NCI-H510A treated with DMSO at 0.1 percent for 48 hours (cell line): Measurements from ENCODE around the gene RNF19B.
A peak's percentile ranks its signal among the peaks of the same experiment; 100 is the strongest.

Experiments used
- DNase-seq: peaks from one replicate; lab custom pipeline; 2025; lab: John Stamatoyannopoulos, UW

RNF19B gene

GRCh38 chr1:32900956-32901822, 63.4 kb downstream of the RNF19B start, which contains the start of gene TMEM54:
TSS of gene TMEM54 (minus strand) at chr1:32901389. CDS start at chr1:32901238, 151 bp downstream.
- DNase-seq, result peak; percentile 54

- no peak for DNase-seq
Measured at GRCh38 chr1:32900371-32900955, 64.1 kb downstream of the RNF19B start.

- DNase-seq, result no peak
Measured at GRCh38 chr1:32899586-32900296, 64.9 kb downstream of the RNF19B start.

- no peak for DNase-seq
Measured at GRCh38 chr1:32898958-32899357, 65.7 kb downstream of the RNF19B start.

- no peak for DNase-seq
Measured at GRCh38 chr1:32898056-32898455, 66.6 kb downstream of the RNF19B start.

GRCh38 chr1:32897082-32898049, 67.2 kb downstream of the RNF19B start:
- no peak for DNase-seq

GRCh38 chr1:32896451-32896850, 68.2 kb downstream of the RNF19B start:
- no peak for DNase-seq

- DNase-seq, result no peak
Measured at GRCh38 chr1:32895325-32896215, 69.0 kb downstream of the RNF19B start.

- no peak for DNase-seq
Measured at GRCh38 chr1:32894681-32895080, 69.9 kb downstream of the RNF19B start.

GRCh38 chr1:32894019-32894600, 70.5 kb downstream of the RNF19B start:
- DNase-seq, result no peak

GRCh38 chr1:32893198-32894018, 71.2 kb downstream of the RNF19B start:
- DNase-seq, result peak; percentile 85

- peak; percentile 81 for DNase-seq
Measured at GRCh38 chr1:32892368-32893197, 72.0 kb downstream of the RNF19B start.

GRCh38 chr1:32891630-32892029, 73.0 kb downstream of the RNF19B start:
- no peak for DNase-seq

GRCh38 chr1:32891241-32891570, 73.4 kb downstream of the RNF19B start:
- no peak for DNase-seq

GRCh38 chr1:32890516-32891240, 73.9 kb downstream of the RNF19B start:
- DNase-seq, result no peak

- no peak for DNase-seq
Measured at GRCh38 chr1:32889731-32890278, 74.8 kb downstream of the RNF19B start.

- no peak for DNase-seq
Measured at GRCh38 chr1:32888677-32889420, 75.8 kb downstream of the RNF19B start.
